ENCODE results near the gene TFPI.

- TF ChIP-seq CTCF (conservative IDR thresholded peaks at IDR 0.05; ENCODE audit: low read depth, low read length) (0 out of 2 replicates have a peak, but pooled peaks have one; percentile 5), EZH2phosphoT487 (IDR thresholded peaks at IDR 0.05; ENCODE audit: borderline replicate concordance, low read length) (no peak), EZH2 (IDR thresholded peaks at IDR 0.05; ENCODE audit: low read length, unreplicated experiment) (no peak)
Measured at GRCh38 chr2:187442778-187443177, 111.5 kb downstream of the TFPI start.

Measured in PC-3 (cell line).